Vagina (tissue), 2 donors: ENCODE data around the gene NPTXR. TPM values are rescaled to one million over a fixed set of nuclear protein-coding genes. Genes with fewer than 3 reads are reported as not detected.

ENCODE experiments used
- DNase-seq, 2 donors: peaks; one replicate each; pipeline ENCODE4 v3.0.0-alpha.2; 2017; ENCODE audit errors: extremely low spot score in 2 of 2
- H3K27ac ChIP-seq: fragments of 200-600 bp; sonication (generic); one replicate; pipeline ENCODE4 v1.5.1; 2019
- H3K27me3 ChIP-seq: fragments of 200-600 bp; sonication (generic); one replicate; pipeline ENCODE4 v1.5.1; 2019
- H3K36me3 ChIP-seq, 2 donors: fragments of 200-600 bp; sonication (generic); one replicate each; pipeline ENCODE4 v1.5.1; 2017 to 2019
- H3K4me1 ChIP-seq: fragments of 200-600 bp; sonication (generic); one replicate; pipeline ENCODE4 v1.5.1; 2019
- H3K4me3 ChIP-seq, 2 donors: fragments of 200-600 bp; sonication (generic); 1 replicate in 1 of 2; 2 replicates in 1 of 2; pipeline ENCODE4 v1.5.1; 2016 to 2019
- H3K9me3 ChIP-seq: fragments of 200-600 bp; sonication (generic); one replicate; pipeline ENCODE4 v1.5.1; 2019
- POLR2A ChIP-seq, 2 donors: fragments of 450-650 bp; IDR thresholded peaks; one replicate each; pipeline ENCODE4 v1.6.1; 2017; ENCODE audit warnings: antibody characterized with exemption in 2 of 2, mild to moderate bottlenecking in 2 of 2, moderate library complexity in 2 of 2
- POLR2AphosphoS5 ChIP-seq, 2 donors: sonication (generic); formaldehyde crosslinking; IDR thresholded peaks; one replicate each; pipeline ENCODE4 v1.9.0; 2017; ENCODE audit warnings: antibody characterized with exemption in 2 of 2, mild to moderate bottlenecking in 2 of 2, low read depth in 1 of 2; ENCODE audit not compliant: insufficient read depth in 1 of 2
- intact Hi-C: fragments of 100-400 bp; cut with DNase I; formaldehyde crosslinking; loops from one replicate; pipeline ENCODE4 v1.15.1; 2023
- total RNA-seq: library from RNA; depleted of rRNA; stranded (reverse); fragments of >200 nt; gene quantifications from one replicate; pipeline ENCODE4 v1.2.3, GENCODE V29; 2016
- TF ChIP-seq, protein P1 (sequence below), 3 experiments: fragments of 450-650 bp in 2 of 3; fragments of 200-600 bp in 1 of 3; sonication (generic) in 1 of 3; IDR thresholded peaks; one replicate each; pipeline ENCODE4 v1.5.1; 2017 to 2019; ENCODE audit warnings: antibody characterized with exemption in 3 of 3, mild to moderate bottlenecking in 2 of 3, moderate library complexity in 2 of 3

Gene NPTXR
- total RNA-seq, 1 donor from 2014 or later: 9.3 TPM

- DNase-seq: peak; percentile 81 to 85
- Histone ChIP-seq H3K27ac (no peak overlapping the region), H3K9me3 (no peaks in the 10 kb centered on the region), H3K4me3 (no peak overlapping the region), H3K4me1 (peaks cover 75% of the 10 kb centered on the region), H3K27me3 (no peaks in the 10 kb centered on the region), H3K36me3 (peaks cover 0 to 23% of the 10 kb centered on the region in 2 donors)
- TF ChIP-seq POLR2AphosphoS5 (IDR thresholded peaks at IDR 0.05; ENCODE audit: insufficient read depth in 1 of 2, low read depth in 1 of 2) (no peak), POLR2A (IDR thresholded peaks at IDR 0.05) (no peak)
- TF ChIP-seq, protein P1, sequence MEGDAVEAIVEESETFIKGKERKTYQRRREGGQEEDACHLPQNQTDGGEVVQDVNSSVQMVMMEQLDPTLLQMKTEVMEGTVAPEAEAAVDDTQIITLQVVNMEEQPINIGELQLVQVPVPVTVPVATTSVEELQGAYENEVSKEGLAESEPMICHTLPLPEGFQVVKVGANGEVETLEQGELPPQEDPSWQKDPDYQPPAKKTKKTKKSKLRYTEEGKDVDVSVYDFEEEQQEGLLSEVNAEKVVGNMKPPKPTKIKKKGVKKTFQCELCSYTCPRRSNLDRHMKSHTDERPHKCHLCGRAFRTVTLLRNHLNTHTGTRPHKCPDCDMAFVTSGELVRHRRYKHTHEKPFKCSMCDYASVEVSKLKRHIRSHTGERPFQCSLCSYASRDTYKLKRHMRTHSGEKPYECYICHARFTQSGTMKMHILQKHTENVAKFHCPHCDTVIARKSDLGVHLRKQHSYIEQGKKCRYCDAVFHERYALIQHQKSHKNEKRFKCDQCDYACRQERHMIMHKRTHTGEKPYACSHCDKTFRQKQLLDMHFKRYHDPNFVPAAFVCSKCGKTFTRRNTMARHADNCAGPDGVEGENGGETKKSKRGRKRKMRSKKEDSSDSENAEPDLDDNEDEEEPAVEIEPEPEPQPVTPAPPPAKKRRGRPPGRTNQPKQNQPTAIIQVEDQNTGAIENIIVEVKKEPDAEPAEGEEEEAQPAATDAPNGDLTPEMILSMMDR (IDR thresholded peaks at IDR 0.05): peak; percentile 48 to 87 (median 79)
- intact Hi-C loops: loop anchor here (5.0 to 10.0 kb wide), 4 partner anchors 53 to 446 kb away; partner anchors contain the start of gene RPL3
Observed at GRCh38 chr22:38868886-38869381, 25.1 kb upstream of the NPTXR start.

DNA sequence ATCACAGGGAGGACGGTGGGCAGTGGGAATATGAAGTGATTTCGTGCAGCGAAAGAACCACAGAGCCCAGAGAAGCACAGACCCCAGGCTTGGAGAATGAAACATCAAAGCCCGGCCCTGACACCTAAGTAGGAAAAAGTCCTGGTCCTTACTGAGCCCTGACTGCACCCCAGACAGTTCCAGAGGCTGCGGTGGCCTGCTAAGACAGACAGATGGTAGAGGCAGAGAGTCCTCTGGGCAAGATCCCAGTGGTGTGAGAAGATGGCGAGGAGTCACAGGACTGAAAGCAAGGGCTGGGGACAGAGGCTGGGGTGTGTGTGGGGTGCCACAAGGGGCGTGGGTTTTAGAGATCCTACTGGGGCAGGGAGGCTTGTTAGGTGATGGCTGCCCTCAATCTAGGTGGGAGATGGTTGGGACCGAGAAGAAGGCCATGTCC lies 24.5 kb upstream of the NPTXR start:
- TF ChIP-seq, protein P1 (IDR thresholded peaks at IDR 0.05): no peak
- no peak for TF ChIP-seq POLR2AphosphoS5 (IDR thresholded peaks at IDR 0.05; ENCODE audit: insufficient read depth in 1 of 2, low read depth in 1 of 2)
- no peak for TF ChIP-seq POLR2A (IDR thresholded peaks at IDR 0.05)
- intact Hi-C loops: loop anchor here (5.0 to 10.0 kb wide), 4 partner anchors 54 to 446 kb away; partner anchors contain the start of gene RPL3

GRCh38 chr22:38867471-38868285 lies 23.9 kb upstream of the NPTXR start:
- no peak overlapping the region for H3K27ac ChIP-seq
- peaks cover 0 to 23% of the 10 kb centered on the region in 2 donors for H3K36me3 ChIP-seq
- no peak for TF ChIP-seq POLR2A (IDR thresholded peaks at IDR 0.05)
- TF ChIP-seq, protein P1 (IDR thresholded peaks at IDR 0.05): no peak
- no peak for TF ChIP-seq POLR2AphosphoS5 (IDR thresholded peaks at IDR 0.05; ENCODE audit: insufficient read depth in 1 of 2, low read depth in 1 of 2)
- H3K4me1 ChIP-seq: peaks cover 78% of the 10 kb centered on the region
- no peak overlapping the region for H3K4me3 ChIP-seq
- no peak for DNase-seq
- intact Hi-C loops: loop anchor here (5.0 to 10.0 kb wide), 4 partner anchors 55 to 447 kb away; partner anchors contain the start of gene RPL3
- no peaks in the 10 kb centered on the region for H3K9me3 ChIP-seq
- H3K27me3 ChIP-seq: no peaks in the 10 kb centered on the region

More for the DNA sequence above, 24.5 kb upstream of the NPTXR start:
- no peak overlapping the region for H3K4me3 ChIP-seq
- peak in 1 of 2 donors; percentile 76 for DNase-seq
- H3K27ac ChIP-seq: no peak overlapping the region
- peaks cover 0 to 23% of the 10 kb centered on the region in 2 donors for H3K36me3 ChIP-seq
- H3K4me1 ChIP-seq: peaks cover 78% of the 10 kb centered on the region
- no peaks in the 10 kb centered on the region for H3K9me3 ChIP-seq
- no peaks in the 10 kb centered on the region for H3K27me3 ChIP-seq

- intact Hi-C loops: loop anchor here (5.0 to 10.0 kb wide), 4 partner anchors 55 to 448 kb away; partner anchors contain the start of gene RPL3
- H3K9me3 ChIP-seq: no peaks in the 10 kb centered on the region
Observed at GRCh38 chr22:38867124-38867455, 23.3 kb upstream of the NPTXR start.

More at GRCh38 chr22:38867124-38867455, 23.3 kb upstream of the NPTXR start:
- Histone ChIP-seq H3K36me3 (peaks cover 0 to 23% of the 10 kb centered on the region in 2 donors), H3K27me3 (no peaks in the 10 kb centered on the region), H3K27ac (no peak overlapping the region), H3K4me3 (no peak overlapping the region), H3K4me1 (peaks cover 80% of the 10 kb centered on the region)
- TF ChIP-seq POLR2A (IDR thresholded peaks at IDR 0.05) (no peak), POLR2AphosphoS5 (IDR thresholded peaks at IDR 0.05; ENCODE audit: insufficient read depth in 1 of 2, low read depth in 1 of 2) (no peak)
- TF ChIP-seq, protein P1 (IDR thresholded peaks at IDR 0.05): no peak
- no peak for DNase-seq
